GM19397 (cell line): ENCODE measurements around the gene ADCY1.

Experiments used
- ATAC-seq: cut with Tn5 transposase; IDR thresholded peaks from one replicate; pipeline ENCODE4 v1.9.1; 2021; ENCODE audit warnings: mild to moderate bottlenecking, moderate library complexity; ENCODE audit not compliant: unreplicated experiment

Gene ADCY1

GRCh38 chr7:45623157-45623556 is 49.0 kb downstream of the ADCY1 start:
- ATAC-seq, result no peak

DNA sequence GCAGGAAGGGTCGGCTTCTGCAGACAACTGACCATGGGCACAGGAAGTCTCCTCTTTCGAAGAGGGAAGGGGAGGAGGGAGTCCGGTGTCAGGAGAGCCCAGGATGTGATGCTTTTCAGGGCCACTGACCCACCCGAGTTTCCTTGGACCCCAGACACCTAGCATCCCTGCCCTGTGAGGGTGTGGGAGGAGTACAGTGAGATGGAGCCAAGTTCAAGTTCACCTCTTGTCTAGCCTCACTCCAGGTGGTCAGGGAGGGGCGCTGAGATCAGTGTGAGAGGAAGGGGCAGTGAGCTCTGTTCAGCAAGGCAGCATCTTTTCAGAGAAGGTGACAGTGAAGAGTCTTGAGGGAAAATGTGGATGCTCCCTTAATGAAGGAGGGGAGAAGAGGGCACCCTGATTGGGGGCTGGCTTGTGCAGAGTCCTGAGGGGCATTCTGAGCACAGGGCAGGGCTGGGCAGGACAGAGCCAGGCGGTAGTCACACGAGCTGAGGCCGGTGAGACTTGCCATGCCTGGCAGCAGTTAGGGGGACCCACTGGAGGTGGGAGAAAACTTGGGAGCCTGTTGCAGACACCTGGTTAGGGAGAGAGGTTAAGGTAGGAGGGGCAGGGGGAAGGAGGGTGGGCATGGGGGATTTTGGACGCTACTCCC is 49.7 kb downstream of the ADCY1 start:
- no peak for ATAC-seq

DNA sequence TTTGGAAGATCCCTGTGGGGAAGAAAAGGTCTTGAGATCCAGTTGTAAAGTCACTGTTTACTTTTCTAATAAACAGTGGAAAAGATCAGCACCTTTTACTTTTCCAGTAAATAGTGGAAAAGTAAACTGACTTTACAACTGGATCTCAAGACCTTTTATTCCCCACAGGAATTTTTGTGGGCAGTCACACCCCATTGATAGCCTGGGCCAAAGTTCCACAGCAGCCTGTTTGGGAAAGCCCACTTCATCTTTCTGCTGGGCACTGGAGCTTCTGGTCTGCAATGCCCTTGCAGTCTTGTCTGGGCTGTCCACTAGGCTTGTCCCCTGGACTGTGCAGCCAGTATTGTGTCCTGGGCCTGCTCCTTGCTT is 50.2 kb downstream of the ADCY1 start:
- no peak for ATAC-seq

DNA sequence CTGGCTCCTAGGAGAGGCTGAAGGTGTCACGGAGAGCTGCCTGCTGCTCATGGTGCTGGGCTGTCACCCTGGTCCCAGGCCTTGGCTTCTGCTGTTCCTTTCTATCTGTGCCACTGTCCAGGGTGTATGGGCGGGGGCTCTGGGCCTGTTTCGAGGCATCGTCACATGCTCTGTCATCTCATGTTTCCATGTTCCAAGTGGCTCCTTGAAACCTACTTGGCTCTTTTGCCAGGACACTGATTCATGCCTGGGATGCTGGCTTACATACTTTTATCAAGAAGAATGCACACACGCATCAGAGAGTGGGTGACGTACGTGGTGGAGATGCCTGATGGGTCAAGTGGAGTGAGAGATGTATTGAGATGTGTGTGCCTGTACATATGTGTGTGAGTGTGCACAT is 50.9 kb downstream of the ADCY1 start:
- ATAC-seq, result no peak

- no peak for ATAC-seq
These were observed 51.7 kb downstream of the ADCY1 start for GRCh38 chr7:45625714-45626440.

GRCh38 chr7:45626441-45627430 is 52.6 kb downstream of the ADCY1 start:
- ATAC-seq, result no peak

GRCh38 chr7:45627691-45628456 is 53.7 kb downstream of the ADCY1 start:
- ATAC-seq, result no peak

- ATAC-seq, result no peak
These were observed 57.4 kb downstream of the ADCY1 start for GRCh38 chr7:45631569-45631968.

DNA sequence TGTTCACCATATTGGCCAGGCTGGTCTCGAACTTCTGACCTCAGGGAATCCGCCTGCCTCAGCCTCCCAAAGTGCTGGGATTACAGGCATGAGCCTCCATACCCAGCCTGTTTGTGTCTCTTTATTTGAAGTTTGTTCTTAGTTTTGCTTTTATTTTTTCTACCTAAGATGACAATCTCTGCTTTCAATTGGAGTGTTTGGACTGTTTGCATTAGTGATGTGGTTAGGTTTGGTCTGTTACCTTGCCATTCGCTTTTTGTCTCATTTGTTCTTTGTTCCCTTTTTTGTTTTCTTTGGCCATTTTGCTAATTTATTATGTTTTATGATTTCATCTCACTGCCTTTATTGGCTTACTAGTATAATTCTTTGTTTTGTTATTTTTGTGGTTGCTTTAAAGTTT is 62.6 kb downstream of the ADCY1 start:
- no peak for ATAC-seq

GRCh38 chr7:45638916-45639315 is 64.7 kb downstream of the ADCY1 start:
- ATAC-seq, result no peak

DNA sequence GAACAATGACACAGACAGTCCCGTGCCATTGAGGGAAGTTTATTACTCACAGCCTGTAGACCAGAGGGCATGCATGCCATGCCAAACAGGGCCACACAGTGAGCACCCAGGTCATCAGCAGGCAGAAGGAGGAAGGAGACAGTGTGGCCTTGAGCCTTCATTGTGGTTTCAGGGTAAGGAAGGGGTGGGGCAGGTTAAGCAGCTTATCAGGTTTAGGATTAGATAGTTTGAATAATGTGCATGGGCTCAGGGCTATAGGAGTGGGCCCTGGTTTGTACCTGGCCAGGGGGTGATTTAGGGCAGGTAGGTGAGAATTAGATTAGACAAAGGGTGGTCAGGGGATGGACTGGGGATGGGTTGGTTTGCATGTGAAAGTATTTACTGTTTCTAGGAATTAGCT is 67.9 kb downstream of the ADCY1 start:
- no peak for ATAC-seq

- no peak for ATAC-seq
These were observed 69.5 kb downstream of the ADCY1 start for GRCh38 chr7:45643630-45644029.

DNA sequence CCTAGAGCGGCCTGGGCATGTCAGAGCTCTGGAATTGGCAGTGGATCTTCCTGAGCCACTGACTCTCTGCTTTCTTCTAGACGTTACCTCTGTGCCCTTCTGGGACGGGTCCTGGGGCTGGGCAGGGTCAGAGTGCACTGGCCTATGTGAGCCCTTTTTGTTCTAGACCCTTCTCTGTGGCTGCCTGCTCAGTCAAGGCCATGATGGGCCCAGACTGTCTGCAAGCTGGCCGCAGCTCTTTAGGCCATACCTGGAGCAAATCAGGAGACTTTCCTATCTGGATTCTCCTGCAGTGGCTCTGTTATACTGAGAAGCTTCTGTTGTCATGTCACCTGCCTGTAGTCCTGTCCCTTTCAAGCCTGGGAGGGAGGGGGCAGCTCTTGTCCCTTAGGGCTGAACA is 70.1 kb downstream of the ADCY1 start:
- no peak for ATAC-seq

DNA sequence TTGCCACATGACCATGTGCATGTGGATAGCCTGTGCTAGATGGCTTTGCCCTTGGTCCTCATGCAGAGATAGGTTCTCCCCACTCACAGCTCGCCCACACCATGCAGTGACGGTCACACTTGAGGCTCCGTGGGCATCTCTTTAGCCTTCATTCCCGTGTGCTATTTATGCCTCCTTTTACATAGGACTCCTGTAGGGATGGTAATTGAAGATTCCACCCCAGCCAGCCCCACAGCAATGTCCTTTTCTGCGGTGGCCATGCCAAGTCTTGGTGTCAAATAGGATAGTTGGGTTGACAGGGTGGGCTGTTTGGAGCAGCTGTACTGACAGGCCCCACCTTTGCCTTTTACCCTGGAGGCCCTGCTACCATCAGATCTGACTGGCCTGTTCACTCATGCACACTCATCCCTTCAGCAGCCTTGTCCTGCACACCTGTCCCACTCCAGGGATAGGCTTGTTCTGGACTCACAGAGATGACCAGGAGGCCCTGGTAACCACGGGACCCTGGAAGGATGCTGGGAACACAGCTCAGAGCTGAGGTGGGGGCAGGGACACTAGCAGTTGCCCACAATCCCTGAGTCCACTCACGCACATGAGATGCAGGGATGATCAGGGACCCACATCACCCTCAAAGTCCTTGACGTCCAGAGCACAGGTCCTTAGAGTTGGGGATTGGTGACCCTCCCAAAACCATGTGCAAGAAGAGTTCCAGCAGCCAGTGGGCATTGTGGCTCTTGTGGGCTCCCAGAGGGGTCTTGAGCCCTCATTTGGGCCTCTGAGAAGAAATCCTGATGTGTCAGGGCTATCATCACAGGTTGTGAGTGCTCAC is 71.2 kb downstream of the ADCY1 start:
- ATAC-seq, result no peak

DNA sequence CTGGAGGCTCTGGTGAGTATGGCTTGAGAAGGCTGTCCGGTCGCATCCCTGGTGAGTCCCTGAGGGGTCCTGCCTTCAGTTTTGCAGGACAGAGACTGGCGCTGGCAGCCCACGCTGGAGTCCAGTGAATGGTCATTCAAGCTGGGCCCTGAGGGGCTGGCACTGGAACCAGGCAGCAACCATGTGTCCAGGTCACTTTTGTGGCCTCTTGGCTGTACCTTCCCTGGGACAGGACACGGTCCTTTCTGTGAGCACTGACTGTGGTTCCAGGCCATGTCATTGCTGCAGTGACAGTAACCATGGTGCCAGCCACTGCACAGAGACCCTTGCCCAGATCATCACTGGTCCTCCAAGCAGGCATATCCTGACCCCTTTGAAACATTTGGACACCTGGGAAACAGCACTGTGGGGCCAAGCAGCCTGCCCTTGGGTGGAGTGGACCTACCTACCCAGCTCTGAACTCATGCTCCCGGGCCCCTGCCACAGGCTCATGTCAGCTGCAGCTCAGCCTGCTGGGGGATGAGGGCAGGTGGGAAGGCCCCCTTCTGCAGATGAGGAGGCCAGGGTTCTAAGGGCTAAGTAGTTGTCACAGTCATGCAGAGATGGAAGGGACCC is 72.1 kb downstream of the ADCY1 start:
- ATAC-seq, result no peak

DNA sequence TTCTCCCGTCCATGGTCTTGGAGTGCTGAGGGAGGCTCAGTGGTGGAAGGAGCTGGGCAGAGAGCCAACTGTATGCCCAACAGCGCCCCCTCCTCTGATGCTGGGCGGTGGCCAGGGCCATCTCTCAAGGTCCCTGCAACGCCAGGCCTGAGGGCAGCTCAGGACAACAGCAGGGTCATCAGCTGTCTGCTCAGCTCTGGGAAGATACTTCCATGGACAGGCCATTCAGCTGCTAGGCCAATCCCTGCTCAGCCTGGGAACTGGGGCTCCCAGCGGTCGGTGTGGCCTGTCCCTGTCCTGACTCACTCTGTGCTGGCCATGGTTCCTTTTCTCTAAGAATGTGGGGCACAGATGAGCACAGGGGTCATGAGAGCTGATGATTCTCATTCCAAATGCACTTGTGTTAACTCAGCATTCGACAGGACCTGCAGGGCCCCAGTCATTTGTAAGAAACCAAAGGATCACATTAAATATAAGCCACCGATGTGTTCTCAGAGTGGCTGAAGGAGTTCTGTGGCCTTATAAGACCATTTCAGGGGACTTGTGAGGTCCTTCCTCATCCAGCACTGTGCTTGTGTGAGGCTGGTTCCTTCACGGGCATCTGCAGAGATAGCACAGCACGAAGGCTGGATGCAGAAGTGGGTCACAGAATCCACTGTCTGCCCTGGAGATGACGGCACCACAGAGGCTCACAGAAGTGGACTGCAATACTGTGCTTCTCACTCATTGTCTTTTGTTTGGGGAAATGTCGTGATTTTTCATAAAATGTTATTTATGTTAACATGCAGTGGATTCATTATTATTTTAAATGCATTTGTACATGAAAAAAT is 73.0 kb downstream of the ADCY1 start:
- ATAC-seq, result no peak

- no peak for ATAC-seq
These were observed 74.0 kb downstream of the ADCY1 start for GRCh38 chr7:45647967-45648670.

DNA sequence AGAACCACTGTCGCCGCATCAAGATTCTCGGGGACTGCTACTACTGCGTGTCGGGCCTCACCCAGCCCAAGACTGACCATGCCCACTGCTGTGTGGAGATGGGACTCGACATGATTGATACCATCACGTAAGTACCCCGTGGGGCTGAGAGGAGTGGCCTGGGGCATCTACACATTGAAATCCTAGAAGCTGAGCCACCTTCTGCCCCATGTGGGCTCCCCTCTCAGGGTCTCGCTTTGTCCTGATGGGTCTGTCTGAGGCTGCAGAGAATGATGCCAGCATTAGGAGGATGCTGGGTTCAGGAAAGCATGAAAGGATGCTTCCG is 74.5 kb downstream of the ADCY1 start:
- ATAC-seq, result no peak
